ENCODE data around the gene TGFBR2. TPM values are rescaled to one million over a fixed set of nuclear protein-coding genes. Genes with fewer than 3 reads are reported as not detected.

Gene TGFBR2
- polyA plus RNA-seq, 4 donors = 6.0 to 77.5 (median 31.9) TPM

DNA sequence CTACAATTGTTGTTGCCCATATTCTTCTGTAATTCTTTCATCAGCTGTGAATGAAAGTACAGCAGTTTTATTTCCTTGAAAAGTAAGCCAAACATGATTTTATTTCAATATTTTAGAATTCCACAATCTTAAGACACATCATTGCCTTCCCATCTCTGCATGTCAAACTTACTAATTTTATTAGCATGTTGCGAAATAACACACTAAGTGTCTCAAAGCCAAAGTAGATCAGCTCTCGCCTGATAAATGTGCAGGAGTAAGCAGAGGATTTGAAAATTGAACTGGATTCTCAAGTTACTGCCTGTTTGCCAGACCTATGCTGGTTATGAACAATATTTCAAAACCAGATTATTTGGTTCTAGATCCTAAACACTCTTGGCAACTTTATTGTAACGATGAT is 25.7 kb downstream of the TGFBR2 start:
- DNase-seq = no peak
- WGBS, 3 donors = 79 to 90% (median 87%) methylated on average over 3 of the region's 3 CpGs
- Histone ChIP-seq H3K4me1 (ENCODE audit: control insufficient read depth in 3 of 3, insufficient read depth in 2 of 3, low read depth in 1 of 3, low read length in 2 of 3) (peaks cover 3 to 19% (median 17%) of the 10 kb centered on the region in 3 donors), H3K27me3 (ENCODE audit: control insufficient read depth in 3 of 3, insufficient read depth in 3 of 3, low read length in 3 of 3) (no peaks in the 10 kb centered on the region), H3K36me3 (ENCODE audit: control insufficient read depth in 3 of 3, insufficient read depth in 2 of 3, low read depth in 1 of 3, low read length in 3 of 3) (peaks cover 0 to 2% (median 0%) of the 10 kb centered on the region in 3 donors), H3K9me3 (ENCODE audit: control insufficient read depth in 2 of 2, insufficient read depth in 1 of 2, low read depth in 1 of 2, low read length in 1 of 2) (no peaks in the 10 kb centered on the region), H3K27ac (ENCODE audit: low read depth in 1 of 3, low read length in 2 of 3) (peak overlapping the region in 2 of 3 donors; percentile 20 to 92), H3K4me3 (ENCODE audit: low read depth in 1 of 3, low read length in 3 of 3) (no peak overlapping the region)
- no peak for FAIRE-seq

DNA sequence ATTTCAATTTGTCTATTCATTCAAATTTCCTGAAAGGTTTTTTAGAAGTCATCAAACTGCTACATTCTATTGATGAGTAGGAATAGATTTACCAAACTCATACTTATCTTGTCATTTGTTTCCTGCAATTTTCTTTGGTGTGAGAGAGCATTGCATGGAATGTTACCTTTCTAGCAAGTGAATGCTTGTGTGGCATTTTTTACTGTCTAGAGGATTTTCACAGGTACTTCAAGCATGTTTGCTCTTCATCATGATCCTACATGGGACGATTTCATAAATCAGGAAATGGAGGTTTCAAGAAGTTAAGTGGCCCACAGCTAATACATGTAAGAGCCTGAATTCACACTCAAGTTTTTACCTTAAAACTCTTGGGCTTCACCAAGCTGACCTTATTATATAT is 26.1 kb downstream of the TGFBR2 start:
- Histone ChIP-seq H3K9me3 (ENCODE audit: control insufficient read depth in 2 of 2, insufficient read depth in 1 of 2, low read depth in 1 of 2, low read length in 1 of 2) (no peaks in the 10 kb centered on the region), H3K4me1 (ENCODE audit: control insufficient read depth in 3 of 3, insufficient read depth in 2 of 3, low read depth in 1 of 3, low read length in 2 of 3) (peaks cover 3 to 17% (median 16%) of the 10 kb centered on the region in 3 donors), H3K27me3 (ENCODE audit: control insufficient read depth in 3 of 3, insufficient read depth in 3 of 3, low read length in 3 of 3) (no peaks in the 10 kb centered on the region), H3K27ac (ENCODE audit: low read depth in 1 of 3, low read length in 2 of 3) (peak overlapping the region in 1 of 3 donors; percentile 59), H3K4me3 (ENCODE audit: low read depth in 1 of 3, low read length in 3 of 3) (no peak overlapping the region), H3K36me3 (ENCODE audit: control insufficient read depth in 3 of 3, insufficient read depth in 2 of 3, low read depth in 1 of 3, low read length in 3 of 3) (peaks cover 0 to 5% (median 0%) of the 10 kb centered on the region in 3 donors)
- 66 to 84% (median 67%) methylated on average over 1 of the region's 1 CpG for whole genome bisulfite sequencing, 3 donors
- no peak for FAIRE-seq
- no peak for DNase-seq

- Histone ChIP-seq H3K36me3 (ENCODE audit: control insufficient read depth in 3 of 3, insufficient read depth in 2 of 3, low read depth in 1 of 3, low read length in 3 of 3) (peaks cover 0 to 5% (median 0%) of the 10 kb centered on the region in 3 donors), H3K9me3 (ENCODE audit: control insufficient read depth in 2 of 2, insufficient read depth in 1 of 2, low read depth in 1 of 2, low read length in 1 of 2) (no peaks in the 10 kb centered on the region), H3K4me3 (ENCODE audit: low read depth in 1 of 3, low read length in 3 of 3) (no peak overlapping the region), H3K4me1 (ENCODE audit: control insufficient read depth in 3 of 3, insufficient read depth in 2 of 3, low read depth in 1 of 3, low read length in 2 of 3) (peaks cover 3 to 18% (median 17%) of the 10 kb centered on the region in 3 donors), H3K27me3 (ENCODE audit: control insufficient read depth in 3 of 3, insufficient read depth in 3 of 3, low read length in 3 of 3) (no peaks in the 10 kb centered on the region), H3K27ac (ENCODE audit: low read depth in 1 of 3, low read length in 2 of 3) (peak overlapping the region in 1 of 3 donors; percentile 60)
- WGBS, 3 donors = 87 to 93% (median 93%) methylated on average over 3 of the region's 3 CpGs
- DNase-seq (no peak), FAIRE-seq (no peak)
Measured at GRCh38 chr3:30633718-30634117, 27.3 kb downstream of the TGFBR2 start.

GRCh38 chr3:30634761-30635735 is 28.6 kb downstream of the TGFBR2 start:
- Histone ChIP-seq H3K36me3 (ENCODE audit: control insufficient read depth in 3 of 3, insufficient read depth in 2 of 3, low read depth in 1 of 3, low read length in 3 of 3) (peaks cover 0 to 5% (median 0%) of the 10 kb centered on the region in 3 donors), H3K4me1 (ENCODE audit: control insufficient read depth in 3 of 3, insufficient read depth in 2 of 3, low read depth in 1 of 3, low read length in 2 of 3) (peaks cover 3 to 19% (median 10%) of the 10 kb centered on the region in 3 donors), H3K9me3 (ENCODE audit: control insufficient read depth in 2 of 2, insufficient read depth in 1 of 2, low read depth in 1 of 2, low read length in 1 of 2) (no peaks in the 10 kb centered on the region), H3K27me3 (ENCODE audit: control insufficient read depth in 3 of 3, insufficient read depth in 3 of 3, low read length in 3 of 3) (no peaks in the 10 kb centered on the region), H3K4me3 (ENCODE audit: low read depth in 1 of 3, low read length in 3 of 3) (no peak overlapping the region), H3K27ac (ENCODE audit: low read depth in 1 of 3, low read length in 2 of 3) (peak overlapping the region in 1 of 3 donors; percentile 11)
- DNase-seq = no peak
- FAIRE-seq = no peak
- WGBS, 3 donors = 62 to 93% (median 75%) methylated on average over 3 of the region's 3 CpGs

DNA sequence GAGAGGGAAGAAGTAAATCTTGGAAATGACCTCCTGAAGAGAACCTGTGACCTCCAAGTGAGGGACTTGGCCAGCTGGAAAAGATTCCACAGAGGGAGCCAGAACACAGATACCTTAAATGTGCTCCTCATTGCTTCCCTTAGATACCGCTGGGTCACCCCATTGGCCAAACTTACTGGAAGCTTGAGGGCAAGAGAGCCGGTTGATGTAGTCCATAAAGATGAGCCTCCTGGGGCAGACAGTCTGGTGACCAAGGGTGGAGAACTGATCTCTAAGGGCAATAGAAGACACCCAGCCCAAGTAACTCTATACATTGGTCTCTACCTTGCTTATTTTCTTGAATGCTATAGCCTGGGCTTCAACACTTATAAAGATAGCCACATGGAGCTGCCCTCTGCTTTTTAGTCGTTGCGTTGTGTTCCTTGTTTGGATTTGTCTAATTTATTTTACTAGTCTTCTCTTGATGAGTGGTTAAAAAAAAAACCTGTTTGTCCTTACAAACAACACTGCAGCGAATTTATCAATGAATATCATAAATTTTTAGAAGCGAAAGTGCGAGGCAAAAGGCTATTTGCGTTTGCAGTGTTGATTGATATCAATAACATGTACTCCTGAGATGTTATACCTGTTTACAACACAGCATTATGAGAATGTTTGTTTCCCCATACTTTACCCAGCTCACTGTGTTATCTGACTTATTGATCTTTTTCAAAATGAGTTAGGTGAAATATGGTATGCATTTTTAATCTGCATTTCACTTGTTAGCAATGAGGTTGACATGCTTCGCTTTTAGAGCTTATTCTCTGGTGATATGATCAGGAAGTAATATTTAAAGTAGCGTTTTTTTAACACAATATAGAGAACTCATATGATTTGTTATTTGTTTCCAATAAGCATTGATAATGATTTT is 31.2 kb downstream of the TGFBR2 start:
- Histone ChIP-seq H3K27ac (ENCODE audit: low read depth in 1 of 3, low read length in 2 of 3) (peak overlapping the region in 1 of 3 donors; percentile 32), H3K4me3 (ENCODE audit: low read depth in 1 of 3, low read length in 3 of 3) (no peak overlapping the region), H3K4me1 (ENCODE audit: control insufficient read depth in 3 of 3, insufficient read depth in 2 of 3, low read depth in 1 of 3, low read length in 2 of 3) (peaks cover 0 to 25% (median 2%) of the 10 kb centered on the region in 3 donors), H3K36me3 (ENCODE audit: control insufficient read depth in 3 of 3, insufficient read depth in 2 of 3, low read depth in 1 of 3, low read length in 3 of 3) (peaks cover 0 to 5% (median 0%) of the 10 kb centered on the region in 3 donors), H3K27me3 (ENCODE audit: control insufficient read depth in 3 of 3, insufficient read depth in 3 of 3, low read length in 3 of 3) (no peaks in the 10 kb centered on the region), H3K9me3 (ENCODE audit: control insufficient read depth in 2 of 2, insufficient read depth in 1 of 2, low read depth in 1 of 2, low read length in 1 of 2) (no peaks in the 10 kb centered on the region)
- DNase-seq (no peak), FAIRE-seq (no peak)
- WGBS, 3 donors = 82 to 89% (median 82%) methylated on average over 10 of the region's 10 CpGs

DNA sequence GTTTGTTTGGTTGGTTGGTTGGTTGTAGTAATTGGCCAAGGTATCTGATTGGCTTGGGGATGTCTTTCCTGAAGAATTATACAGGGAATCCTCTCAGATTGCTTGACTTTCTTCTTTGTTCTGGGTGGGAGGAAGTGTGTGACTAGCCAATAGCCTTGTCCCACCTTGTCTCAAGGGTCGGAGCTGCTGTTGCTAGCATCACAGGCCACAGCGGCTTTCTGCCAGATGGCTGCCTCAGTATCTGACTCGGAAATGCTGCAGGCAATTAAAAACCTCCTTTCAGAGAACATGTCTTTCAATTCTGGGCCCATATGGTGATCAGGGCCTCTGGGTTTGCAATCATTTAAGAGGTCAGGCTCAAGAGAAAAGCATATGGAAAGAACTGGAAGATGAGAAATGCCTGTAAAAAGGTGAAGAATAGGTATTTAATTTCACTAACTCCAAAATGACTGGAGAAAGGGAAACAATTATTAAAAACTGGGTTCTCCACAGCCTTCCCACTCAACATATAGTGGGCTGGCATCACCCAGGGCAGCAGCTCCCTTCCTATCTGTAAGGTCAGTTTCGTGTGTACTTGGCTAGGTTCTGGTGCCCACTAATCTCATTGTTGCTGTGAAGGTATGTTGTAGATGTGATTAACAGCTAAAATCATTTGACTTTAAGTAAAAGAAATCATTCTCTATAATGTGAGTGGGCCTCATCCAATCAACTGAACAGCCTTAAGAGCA is 32.4 kb downstream of the TGFBR2 start:
- peaks cover 0 to 31% (median 2%) of the 10 kb centered on the region in 3 donors for H3K4me1 ChIP-seq (ENCODE audit: control insufficient read depth in 3 of 3, insufficient read depth in 2 of 3, low read depth in 1 of 3, low read length in 2 of 3)
- no peaks in the 10 kb centered on the region for H3K9me3 ChIP-seq (ENCODE audit: control insufficient read depth in 2 of 2, insufficient read depth in 1 of 2, low read depth in 1 of 2, low read length in 1 of 2)
- peaks cover 0 to 2% (median 0%) of the 10 kb centered on the region in 3 donors for H3K36me3 ChIP-seq (ENCODE audit: control insufficient read depth in 3 of 3, insufficient read depth in 2 of 3, low read depth in 1 of 3, low read length in 3 of 3)
- no peak for DNase-seq
- H3K27ac ChIP-seq (ENCODE audit: low read depth in 1 of 3, low read length in 2 of 3) = peak overlapping the region in 2 of 3 donors; percentile 12 to 46
- FAIRE-seq = no peak
- 61 to 89% (median 65%) methylated on average over 4 of the region's 4 CpGs for WGBS, 3 donors
- H3K27me3 ChIP-seq (ENCODE audit: control insufficient read depth in 3 of 3, insufficient read depth in 3 of 3, low read length in 3 of 3) = no peaks in the 10 kb centered on the region
- H3K4me3 ChIP-seq (ENCODE audit: low read depth in 1 of 3, low read length in 3 of 3) = no peak overlapping the region

DNA sequence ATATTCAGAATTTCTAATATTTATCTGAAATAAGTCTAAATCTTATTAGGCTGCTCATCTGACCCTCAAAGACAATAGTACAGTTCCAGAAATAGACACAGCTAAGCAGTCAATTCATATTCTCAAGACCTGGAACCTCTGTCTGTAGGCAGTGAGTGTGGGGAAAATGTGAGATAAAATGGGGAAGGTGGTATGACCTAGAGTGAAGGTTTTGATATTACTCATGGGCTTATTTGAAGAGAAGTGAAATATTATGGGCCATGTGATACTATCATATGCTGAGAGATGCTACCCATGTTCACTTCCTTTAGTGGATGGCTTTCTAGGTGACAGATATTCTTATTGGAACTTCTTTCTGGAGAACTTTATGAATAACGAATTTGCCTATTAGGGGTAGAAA is 33.5 kb downstream of the TGFBR2 start:
- Histone ChIP-seq H3K9me3 (ENCODE audit: control insufficient read depth in 2 of 2, insufficient read depth in 1 of 2, low read depth in 1 of 2, low read length in 1 of 2) (no peaks in the 10 kb centered on the region), H3K27me3 (ENCODE audit: control insufficient read depth in 3 of 3, insufficient read depth in 3 of 3, low read length in 3 of 3) (no peaks in the 10 kb centered on the region), H3K36me3 (ENCODE audit: control insufficient read depth in 3 of 3, insufficient read depth in 2 of 3, low read depth in 1 of 3, low read length in 3 of 3) (peaks cover 0 to 5% (median 0%) of the 10 kb centered on the region in 3 donors), H3K4me1 (ENCODE audit: control insufficient read depth in 3 of 3, insufficient read depth in 2 of 3, low read depth in 1 of 3, low read length in 2 of 3) (peaks cover 0 to 36% (median 2%) of the 10 kb centered on the region in 3 donors), H3K4me3 (ENCODE audit: low read depth in 1 of 3, low read length in 3 of 3) (no peak overlapping the region), H3K27ac (ENCODE audit: low read depth in 1 of 3, low read length in 2 of 3) (peak overlapping the region in 1 of 3 donors; percentile 11)
- DNase-seq (no peak), FAIRE-seq (no peak)
- WGBS, 3 donors = 44 to 83% (median 70%) methylated on average over 1 of the region's 1 CpG

All from small intestine (tissue), 7 donors.